ENCODE measurements around the gene TENT4B.

TENT4B gene

DNA sequence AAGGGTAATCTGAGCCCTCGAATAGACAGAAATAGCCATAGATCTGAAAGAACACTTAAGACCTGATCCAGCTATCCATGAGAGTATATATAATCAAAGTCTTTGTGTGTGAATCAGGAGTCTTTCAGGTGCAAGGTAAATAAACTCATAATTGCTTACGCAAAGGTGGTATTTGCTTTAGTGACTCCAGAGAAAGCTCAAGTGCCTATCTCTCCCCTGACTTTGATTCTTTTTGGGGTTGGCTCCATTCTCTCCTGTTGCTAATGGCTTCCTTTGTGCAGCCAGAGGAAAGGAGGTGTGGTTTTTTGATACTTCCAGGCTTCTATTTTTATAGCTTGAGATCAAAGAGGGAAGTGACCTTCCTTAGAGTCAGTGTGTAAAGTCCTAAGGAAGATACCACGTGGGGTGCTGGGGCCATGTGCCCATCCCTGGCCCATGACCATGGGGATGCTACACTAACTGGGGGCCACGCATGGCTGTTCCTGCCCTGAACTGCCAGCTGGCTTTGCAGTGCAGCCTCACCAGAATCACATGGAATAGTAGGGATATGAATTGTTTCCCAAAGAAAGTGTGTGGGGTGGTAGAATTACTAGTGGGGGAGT is 45.8 kb downstream of the TENT4B start:
- H3K4me3 Mint-ChIP-seq = no peak overlapping the region
- no peak overlapping the region for H3K27ac Mint-ChIP-seq
- H3K36me3 Mint-ChIP-seq = peaks cover 2% of the 10 kb centered on the region
- peaks cover 73% of the 10 kb centered on the region for H3K4me1 Mint-ChIP-seq (ENCODE audit: low read depth)
- no peaks in the 10 kb centered on the region for H3K9me3 Mint-ChIP-seq (ENCODE audit: low read depth)
- H3K27me3 Mint-ChIP-seq = no peaks in the 10 kb centered on the region

GRCh38 chr16:50201787-50202186 is 48.7 kb downstream of the TENT4B start:
- Mint-ChIP-seq H3K36me3 (peaks cover 2% of the 10 kb centered on the region), H3K4me3 (no peak overlapping the region), H3K9me3 (ENCODE audit: low read depth) (no peaks in the 10 kb centered on the region), H3K27me3 (no peaks in the 10 kb centered on the region), H3K27ac (no peak overlapping the region), H3K4me1 (ENCODE audit: low read depth) (peaks cover 76% of the 10 kb centered on the region)

GRCh38 chr16:50202926-50203624 is 50.0 kb downstream of the TENT4B start:
- H3K27ac Mint-ChIP-seq = peak overlapping the region; percentile 69
- peaks cover 69% of the 10 kb centered on the region for H3K4me1 Mint-ChIP-seq (ENCODE audit: low read depth)
- no peaks in the 10 kb centered on the region for H3K9me3 Mint-ChIP-seq (ENCODE audit: low read depth)
- no peaks in the 10 kb centered on the region for H3K27me3 Mint-ChIP-seq
- H3K36me3 Mint-ChIP-seq = peaks cover 2% of the 10 kb centered on the region
- no peak overlapping the region for H3K4me3 Mint-ChIP-seq

- H3K36me3 Mint-ChIP-seq = peaks cover 2% of the 10 kb centered on the region
- H3K9me3 Mint-ChIP-seq (ENCODE audit: low read depth) = no peaks in the 10 kb centered on the region
- H3K27me3 Mint-ChIP-seq = no peaks in the 10 kb centered on the region
- no peak overlapping the region for H3K4me3 Mint-ChIP-seq
- peaks cover 68% of the 10 kb centered on the region for H3K4me1 Mint-ChIP-seq (ENCODE audit: low read depth)
- peak overlapping the region; percentile 69 for H3K27ac Mint-ChIP-seq
These were observed 50.6 kb downstream of the TENT4B start for GRCh38 chr16:50203681-50204080.

DNA sequence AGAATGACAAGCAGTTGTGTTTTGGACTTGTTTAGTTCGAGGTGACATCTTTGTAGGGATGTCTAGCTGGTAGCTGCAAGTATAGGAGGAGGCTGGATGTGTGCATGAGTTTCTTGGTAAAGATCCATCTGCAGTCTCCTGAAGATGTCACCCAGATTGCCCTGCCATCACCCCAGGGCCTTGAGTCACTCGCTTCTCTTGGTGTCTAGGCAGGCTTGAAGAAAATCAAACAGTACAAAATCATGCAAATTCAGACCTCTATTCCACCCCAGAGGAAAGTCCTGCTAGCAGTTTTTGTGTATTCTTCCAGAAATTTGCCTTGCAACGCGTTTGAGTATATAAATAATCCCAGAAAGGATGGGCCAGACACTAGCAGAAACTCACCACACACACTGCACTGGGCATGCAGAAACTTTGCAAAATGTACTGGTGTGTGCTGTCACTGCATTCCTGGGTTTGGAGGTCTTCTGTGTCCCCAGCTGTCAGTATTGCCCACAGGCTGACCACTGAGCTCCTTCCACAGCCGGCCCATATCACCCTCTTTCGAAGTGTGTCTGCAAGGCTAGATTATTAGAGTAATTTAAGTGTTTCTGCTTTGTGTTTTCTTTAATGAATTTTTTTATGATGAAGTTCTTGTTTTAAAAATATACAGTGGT is 51.5 kb downstream of the TENT4B start:
- no peak overlapping the region for H3K27ac Mint-ChIP-seq
- no peaks in the 10 kb centered on the region for H3K36me3 Mint-ChIP-seq
- peaks cover 66% of the 10 kb centered on the region for H3K4me1 Mint-ChIP-seq (ENCODE audit: low read depth)
- H3K27me3 Mint-ChIP-seq = no peaks in the 10 kb centered on the region
- H3K9me3 Mint-ChIP-seq (ENCODE audit: low read depth) = no peaks in the 10 kb centered on the region
- no peak overlapping the region for H3K4me3 Mint-ChIP-seq

- Mint-ChIP-seq H3K4me1 (ENCODE audit: low read depth) (peaks cover 57% of the 10 kb centered on the region), H3K9me3 (ENCODE audit: low read depth) (no peaks in the 10 kb centered on the region), H3K27me3 (no peaks in the 10 kb centered on the region), H3K36me3 (no peaks in the 10 kb centered on the region), H3K4me3 (no peak overlapping the region), H3K27ac (peak overlapping the region; percentile 66)
These were observed 54.5 kb downstream of the TENT4B start for GRCh38 chr16:50207652-50208051.

DNA sequence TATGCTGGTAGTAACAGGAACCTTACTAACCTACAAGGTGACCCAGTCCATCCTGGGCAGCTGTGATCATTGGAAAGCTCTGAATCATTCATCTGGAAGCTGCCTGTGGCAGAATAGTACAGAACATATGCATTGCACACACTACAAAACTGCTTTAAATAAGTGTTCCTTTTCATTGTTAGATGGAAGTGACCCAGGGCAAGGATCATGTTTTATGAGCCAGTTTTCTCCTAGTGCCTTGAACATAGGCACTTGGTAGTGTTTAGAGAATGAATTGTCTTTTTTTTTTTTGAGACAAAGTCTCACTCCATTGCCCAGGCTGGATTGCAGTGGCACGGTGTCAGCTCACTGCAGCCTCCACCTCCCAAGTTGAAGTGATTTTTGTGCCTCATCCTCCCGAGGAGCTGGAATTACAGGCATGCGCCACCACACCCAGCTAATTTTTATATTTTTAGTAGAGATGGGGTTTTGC is 55.4 kb downstream of the TENT4B start:
- H3K4me1 Mint-ChIP-seq (ENCODE audit: low read depth) = peaks cover 49% of the 10 kb centered on the region
- H3K36me3 Mint-ChIP-seq = no peaks in the 10 kb centered on the region
- no peaks in the 10 kb centered on the region for H3K9me3 Mint-ChIP-seq (ENCODE audit: low read depth)
- no peak overlapping the region for H3K4me3 Mint-ChIP-seq
- no peaks in the 10 kb centered on the region for H3K27me3 Mint-ChIP-seq
- H3K27ac Mint-ChIP-seq = peak overlapping the region; percentile 66

GRCh38 chr16:50209546-50210265 is 56.6 kb downstream of the TENT4B start:
- H3K9me3 Mint-ChIP-seq (ENCODE audit: low read depth) = no peaks in the 10 kb centered on the region
- H3K4me3 Mint-ChIP-seq = no peak overlapping the region
- H3K4me1 Mint-ChIP-seq (ENCODE audit: low read depth) = peaks cover 41% of the 10 kb centered on the region
- peaks cover under 1% of the 10 kb centered on the region for H3K36me3 Mint-ChIP-seq
- H3K27ac Mint-ChIP-seq = peak overlapping the region; percentile 89
- H3K27me3 Mint-ChIP-seq = no peaks in the 10 kb centered on the region

GRCh38 chr16:50210266-50211038 is 57.3 kb downstream of the TENT4B start:
- H3K9me3 Mint-ChIP-seq (ENCODE audit: low read depth) = no peaks in the 10 kb centered on the region
- no peaks in the 10 kb centered on the region for H3K27me3 Mint-ChIP-seq
- H3K36me3 Mint-ChIP-seq = peaks cover 2% of the 10 kb centered on the region
- peak overlapping the region; percentile 89 for H3K27ac Mint-ChIP-seq
- no peak overlapping the region for H3K4me3 Mint-ChIP-seq
- peaks cover 40% of the 10 kb centered on the region for H3K4me1 Mint-ChIP-seq (ENCODE audit: low read depth)

DNA sequence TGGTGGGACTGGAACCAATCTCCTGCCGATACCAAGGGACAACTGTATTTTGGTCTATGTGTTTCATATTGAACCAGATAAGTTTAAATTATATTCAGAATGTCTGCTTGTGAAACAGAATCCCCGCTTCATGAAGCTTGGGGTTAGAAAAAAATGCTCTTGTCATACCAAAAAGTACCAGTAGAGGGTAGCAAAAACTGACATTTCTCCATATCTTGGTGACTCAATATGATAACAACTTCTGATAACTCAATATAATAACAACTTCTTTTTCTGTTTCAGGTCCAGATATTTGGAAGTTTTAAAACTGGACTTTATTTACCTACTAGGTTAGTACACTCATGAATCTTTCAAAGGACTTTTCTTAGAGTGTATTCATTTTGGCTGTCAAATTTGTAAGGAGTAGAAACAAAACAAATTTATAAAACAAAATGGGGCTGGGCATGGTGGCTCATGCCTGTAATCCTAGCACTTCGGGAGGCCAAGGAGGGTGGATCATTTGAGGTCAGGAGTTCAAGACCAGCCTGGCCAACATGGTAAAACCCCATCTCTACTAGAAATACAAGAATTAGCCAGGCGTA is 60.9 kb downstream of the TENT4B start:
- Mint-ChIP-seq H3K36me3 (peaks cover 2% of the 10 kb centered on the region), H3K27ac (peak overlapping the region; percentile 64), H3K27me3 (no peaks in the 10 kb centered on the region), H3K9me3 (ENCODE audit: low read depth) (no peaks in the 10 kb centered on the region), H3K4me1 (ENCODE audit: low read depth) (peaks cover 28% of the 10 kb centered on the region), H3K4me3 (no peak overlapping the region)

DNA sequence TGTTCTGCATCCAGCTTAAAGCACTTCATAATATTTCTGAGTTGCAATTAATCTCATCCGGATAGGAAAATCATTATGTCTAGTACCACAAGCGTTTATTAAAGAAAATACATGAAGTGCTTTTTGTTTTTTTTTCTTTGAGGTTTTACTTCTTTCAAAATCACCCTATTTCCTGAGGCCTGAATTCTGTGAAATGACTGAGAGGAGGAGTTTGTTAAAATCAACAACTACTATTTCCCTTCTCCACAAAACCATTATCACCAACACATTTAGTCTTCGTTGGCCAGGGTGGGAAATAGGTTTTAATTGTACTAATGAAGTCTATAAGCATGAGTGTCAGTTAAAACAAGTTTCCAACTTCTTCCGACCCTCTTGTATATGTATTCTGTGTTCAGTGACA is 62.6 kb downstream of the TENT4B start:
- H3K9me3 Mint-ChIP-seq (ENCODE audit: low read depth) = no peaks in the 10 kb centered on the region
- H3K27me3 Mint-ChIP-seq = no peaks in the 10 kb centered on the region
- peaks cover 13% of the 10 kb centered on the region for H3K4me1 Mint-ChIP-seq (ENCODE audit: low read depth)
- H3K36me3 Mint-ChIP-seq = peaks cover 4% of the 10 kb centered on the region
- no peak overlapping the region for H3K4me3 Mint-ChIP-seq
- no peak overlapping the region for H3K27ac Mint-ChIP-seq

- H3K9me3 Mint-ChIP-seq (ENCODE audit: low read depth) = no peaks in the 10 kb centered on the region
- H3K27ac Mint-ChIP-seq = no peak overlapping the region
- peaks cover 11% of the 10 kb centered on the region for H3K4me1 Mint-ChIP-seq (ENCODE audit: low read depth)
- peaks cover 4% of the 10 kb centered on the region for H3K36me3 Mint-ChIP-seq
- H3K4me3 Mint-ChIP-seq = no peak overlapping the region
- H3K27me3 Mint-ChIP-seq = no peaks in the 10 kb centered on the region
These were observed 63.1 kb downstream of the TENT4B start for GRCh38 chr16:50216231-50216630.

DNA sequence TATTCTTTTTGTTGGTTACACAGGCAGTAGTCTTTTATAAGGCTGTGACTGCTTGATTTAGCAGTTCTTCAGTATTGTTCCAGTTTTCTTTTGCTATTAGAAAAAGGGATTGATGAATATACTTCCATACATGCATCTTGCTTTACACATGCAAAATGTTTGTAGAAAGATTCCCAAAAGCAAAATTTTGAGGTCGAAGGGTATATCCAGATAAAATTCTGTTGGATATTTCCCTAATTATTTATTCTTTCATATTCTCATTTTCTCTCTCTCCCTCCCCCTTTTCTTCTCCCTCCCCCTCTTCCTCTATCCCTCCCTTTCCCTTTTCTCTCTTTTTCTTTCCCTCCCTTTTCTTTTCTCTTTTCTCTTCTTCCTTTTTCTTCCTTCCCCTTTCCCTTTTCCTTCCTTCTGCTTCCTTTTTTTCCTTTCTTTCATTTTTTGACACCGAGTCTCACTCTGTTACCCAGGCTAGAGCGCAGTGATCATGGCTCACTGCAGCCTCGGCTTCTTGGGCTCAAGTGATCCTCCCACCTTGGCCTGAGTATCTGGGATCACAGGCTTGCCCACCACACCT is 66.4 kb downstream of the TENT4B start:
- Mint-ChIP-seq H3K27me3 (no peaks in the 10 kb centered on the region), H3K4me3 (no peak overlapping the region), H3K36me3 (peaks cover 4% of the 10 kb centered on the region), H3K9me3 (ENCODE audit: low read depth) (no peaks in the 10 kb centered on the region), H3K4me1 (ENCODE audit: low read depth) (peaks cover 7% of the 10 kb centered on the region), H3K27ac (no peak overlapping the region)

DNA sequence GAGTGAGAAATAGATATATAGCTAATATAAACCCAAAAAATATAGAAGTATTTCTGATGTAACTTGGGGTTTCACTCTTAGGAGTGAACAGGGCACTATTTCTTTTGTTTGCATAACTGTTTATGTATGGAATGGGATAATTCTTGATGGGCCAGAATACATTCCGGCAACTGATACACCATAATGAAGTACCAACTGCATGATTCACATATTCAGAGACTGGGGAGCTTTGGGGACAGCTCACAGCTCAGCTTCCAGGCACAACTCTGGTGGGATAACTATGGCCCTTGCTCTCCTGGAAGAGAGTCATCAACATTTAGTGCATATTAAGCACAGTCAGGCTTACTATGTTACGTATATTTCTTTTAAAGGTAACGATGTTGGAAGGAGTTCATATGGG is 71.2 kb downstream of the TENT4B start:
- Mint-ChIP-seq H3K27me3 (no peaks in the 10 kb centered on the region), H3K36me3 (peaks cover 11% of the 10 kb centered on the region), H3K4me1 (ENCODE audit: low read depth) (no peaks in the 10 kb centered on the region), H3K9me3 (ENCODE audit: low read depth) (no peaks in the 10 kb centered on the region), H3K4me3 (no peak overlapping the region), H3K27ac (peak overlapping the region; percentile 4)

Measured in activated naive CD8-positive, alpha-beta T cell (primary cell).